Measurements from ENCODE around the gene CXorf58.
"Not testable (repeated sequence)": the region's sequence is repeated elsewhere in the genome, so short reads cannot be mapped to it uniquely, and the experiment has no call there.

The CXorf58 gene, protein sequence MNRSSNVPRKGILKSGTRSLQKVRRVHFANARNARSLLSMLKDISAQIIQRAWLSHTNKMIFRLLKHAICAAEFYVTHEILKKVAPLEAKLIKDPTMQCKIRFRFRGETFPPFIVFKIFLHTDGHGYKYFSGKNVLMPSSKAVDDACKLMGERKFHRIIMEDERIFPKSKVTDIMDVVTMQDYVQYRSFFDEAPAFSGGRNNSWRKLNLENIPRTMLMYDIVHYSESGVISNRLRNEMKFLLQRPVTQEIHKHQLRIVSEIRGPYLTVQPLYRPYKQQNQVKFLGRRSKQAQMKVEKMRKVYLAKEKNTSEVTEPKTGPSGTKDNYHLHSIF

GRCh38 chrX:23907498-23908218 is at the start of gene CXorf58, which contains the start of gene APOO:
CXorf58 (plus strand) TSS chrX:23908006; CDS start chrX:23910303, 2,297 bp downstream.
APOO (minus strand) TSS chrX:23907938; CDS start chrX:23907702, 236 bp downstream.
- H3K27ac ChIP-seq, result peak within 1 kb of the TSS; percentile 90
- TF ChIP-seq CTCF (IDR thresholded peaks at IDR 0.05) (peak; percentile 86), ZFX (IDR thresholded peaks at IDR 0.05; ENCODE audit: borderline replicate concordance) (no peak)

- not testable (repeated sequence) for H3K27ac ChIP-seq
These were observed 48.6 kb upstream of the CXorf58 start for GRCh38 chrX:23859238-23859637.

DNA sequence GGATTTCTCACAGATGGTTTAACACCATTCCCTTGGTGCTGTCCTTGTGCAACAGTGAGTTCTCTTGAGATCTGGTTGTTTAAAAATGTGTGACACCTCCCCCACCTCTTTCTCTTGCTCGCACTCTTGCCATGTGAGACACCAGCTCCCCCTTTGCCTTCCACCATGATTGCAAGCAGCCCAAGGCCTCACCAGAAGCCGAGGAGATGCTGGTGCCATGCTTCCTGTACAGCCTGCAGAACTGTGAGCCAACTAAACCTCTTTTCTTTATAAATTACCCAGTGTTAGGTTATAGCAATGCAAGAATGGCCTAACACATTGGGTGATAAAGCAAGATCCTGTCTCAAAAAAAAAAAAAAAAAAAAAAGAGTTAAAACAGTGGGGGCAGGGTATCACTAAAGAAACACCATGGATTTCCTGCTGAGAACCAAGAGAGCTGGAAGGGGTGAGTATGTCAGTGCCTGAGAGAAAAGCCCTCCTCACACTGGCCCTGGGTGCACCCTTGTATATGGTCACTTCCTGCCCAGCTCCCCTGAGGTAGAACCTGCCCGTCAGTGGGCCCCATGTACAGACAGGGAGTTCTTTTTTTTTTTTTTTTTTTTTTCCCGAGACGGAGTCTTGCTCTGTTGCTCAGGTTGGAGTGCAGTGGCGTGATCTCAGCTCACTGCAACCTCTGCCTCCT is 46.5 kb upstream of the CXorf58 start:
- no peak overlapping the region for H3K27ac ChIP-seq
- TF ChIP-seq CTCF (IDR thresholded peaks at IDR 0.05) (no peak), ZFX (IDR thresholded peaks at IDR 0.05; ENCODE audit: borderline replicate concordance) (no peak)

DNA sequence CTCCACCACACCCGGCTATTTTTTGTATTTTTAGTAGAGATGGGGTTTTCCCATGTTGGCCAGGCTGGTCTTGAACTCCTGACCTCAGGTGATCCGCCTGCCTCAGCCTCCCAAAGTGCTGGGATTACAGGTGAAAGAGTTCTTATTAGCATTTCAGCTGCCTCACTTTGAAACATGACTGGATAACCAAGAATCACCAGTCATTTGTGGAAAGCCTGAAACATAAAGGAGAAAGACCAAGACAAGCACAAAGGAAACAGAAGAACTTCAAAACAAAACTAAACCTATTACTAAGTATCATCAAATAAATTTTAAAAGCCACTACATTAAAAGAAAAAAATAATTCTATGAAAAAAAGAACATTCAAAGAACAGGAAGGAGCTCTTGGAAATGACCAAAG is 45.9 kb upstream of the CXorf58 start:
- not testable (repeated sequence) for H3K27ac ChIP-seq

GRCh38 chrX:23864742-23865326 is 43.0 kb upstream of the CXorf58 start:
- H3K27ac ChIP-seq, result no peak overlapping the region
- TF ChIP-seq ZFX (IDR thresholded peaks at IDR 0.05; ENCODE audit: borderline replicate concordance) (no peak), CTCF (IDR thresholded peaks at IDR 0.05) (no peak)

- H3K27ac ChIP-seq, result no peak overlapping the region
- TF ChIP-seq CTCF (IDR thresholded peaks at IDR 0.05), result no peak
These were observed 37.8 kb upstream of the CXorf58 start for GRCh38 chrX:23870041-23870440.

DNA sequence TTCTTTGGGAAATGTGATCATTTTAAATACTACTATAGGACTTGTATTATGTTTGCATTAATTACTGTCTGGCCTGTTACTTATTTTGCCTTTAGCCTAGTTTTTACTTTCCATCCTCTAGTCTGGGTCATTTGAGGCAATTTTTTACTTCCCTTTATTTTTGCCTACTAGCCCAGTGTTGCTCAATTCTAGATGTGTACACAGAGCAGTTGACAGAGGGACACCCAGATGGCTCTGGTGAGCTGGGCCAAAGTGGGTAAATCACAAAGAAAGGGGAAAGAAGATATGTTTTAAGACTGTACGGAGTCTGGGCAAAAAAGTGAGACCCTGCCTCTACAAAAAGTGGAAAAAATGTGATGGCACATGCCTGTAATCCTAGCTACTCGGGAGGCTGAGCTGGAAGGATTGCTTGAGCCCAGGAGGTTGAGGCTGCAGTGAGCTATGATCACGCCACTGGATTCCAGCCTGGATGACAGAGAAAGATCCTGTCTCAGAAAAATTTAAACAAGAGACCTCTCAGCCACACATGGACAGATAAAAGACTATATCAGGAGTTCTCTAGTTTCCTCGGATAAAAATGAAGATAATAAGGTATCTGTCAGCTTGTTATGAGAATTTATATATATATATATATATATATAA is 35.8 kb upstream of the CXorf58 start:
- H3K27ac ChIP-seq, result no peak overlapping the region
- no peak for TF ChIP-seq CTCF (IDR thresholded peaks at IDR 0.05)

Measured in 22Rv1 (cell line).